ENCODE data around the gene PRKAA2. TPM values are rescaled to one million over a fixed set of nuclear protein-coding genes. Genes with fewer than 3 reads are reported as not detected.

Gene PRKAA2
- total and polyA plus RNA-seq, 7 donors = 2.1 to 101 (median 48.4) TPM

DNA sequence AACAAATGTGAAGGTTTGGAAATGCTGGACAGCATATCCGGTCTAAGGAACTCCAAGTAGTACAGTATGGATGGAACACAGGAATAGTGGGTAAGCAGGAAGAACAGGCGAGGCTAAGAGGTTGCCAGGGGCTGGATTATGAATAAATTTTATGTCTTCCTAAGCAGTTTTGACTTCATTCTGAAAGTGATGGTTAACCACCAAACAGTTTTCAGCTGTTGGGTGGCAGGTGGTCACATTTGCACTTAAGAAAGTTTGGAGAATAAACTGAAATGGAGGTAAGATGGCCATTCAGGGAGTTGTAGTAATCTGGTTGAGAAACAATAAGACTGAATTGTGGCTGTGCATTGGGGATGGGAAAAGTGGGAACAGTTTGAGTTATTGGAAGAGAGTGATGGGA lies 83.8 kb downstream of the PRKAA2 start:
- WGBS, 3 donors = 76 to 85% (median 84%) methylated on average over 2 of the region's 2 CpGs
- no peaks in the 10 kb centered on the region for H3K4me1 ChIP-seq
- H3K27me3 ChIP-seq (ENCODE audit: insufficient read depth in 3 of 3, low read length in 2 of 3) = no peaks in the 10 kb centered on the region
- H3K27ac ChIP-seq = no peak overlapping the region
- H3K9me3 ChIP-seq = no peaks in the 10 kb centered on the region
- TF ChIP-seq, protein P1, sequence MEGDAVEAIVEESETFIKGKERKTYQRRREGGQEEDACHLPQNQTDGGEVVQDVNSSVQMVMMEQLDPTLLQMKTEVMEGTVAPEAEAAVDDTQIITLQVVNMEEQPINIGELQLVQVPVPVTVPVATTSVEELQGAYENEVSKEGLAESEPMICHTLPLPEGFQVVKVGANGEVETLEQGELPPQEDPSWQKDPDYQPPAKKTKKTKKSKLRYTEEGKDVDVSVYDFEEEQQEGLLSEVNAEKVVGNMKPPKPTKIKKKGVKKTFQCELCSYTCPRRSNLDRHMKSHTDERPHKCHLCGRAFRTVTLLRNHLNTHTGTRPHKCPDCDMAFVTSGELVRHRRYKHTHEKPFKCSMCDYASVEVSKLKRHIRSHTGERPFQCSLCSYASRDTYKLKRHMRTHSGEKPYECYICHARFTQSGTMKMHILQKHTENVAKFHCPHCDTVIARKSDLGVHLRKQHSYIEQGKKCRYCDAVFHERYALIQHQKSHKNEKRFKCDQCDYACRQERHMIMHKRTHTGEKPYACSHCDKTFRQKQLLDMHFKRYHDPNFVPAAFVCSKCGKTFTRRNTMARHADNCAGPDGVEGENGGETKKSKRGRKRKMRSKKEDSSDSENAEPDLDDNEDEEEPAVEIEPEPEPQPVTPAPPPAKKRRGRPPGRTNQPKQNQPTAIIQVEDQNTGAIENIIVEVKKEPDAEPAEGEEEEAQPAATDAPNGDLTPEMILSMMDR (IDR thresholded peaks at IDR 0.05) = no peak
- H3K36me3 ChIP-seq (ENCODE audit: insufficient read depth in 1 of 2, low read depth in 1 of 2) = no peaks in the 10 kb centered on the region
- no peak for ATAC-seq
- DNase-seq = no peak
- intact Hi-C loops (cut with DNase I) = no loop called here
- no peak overlapping the region for H3K4me3 ChIP-seq

DNA sequence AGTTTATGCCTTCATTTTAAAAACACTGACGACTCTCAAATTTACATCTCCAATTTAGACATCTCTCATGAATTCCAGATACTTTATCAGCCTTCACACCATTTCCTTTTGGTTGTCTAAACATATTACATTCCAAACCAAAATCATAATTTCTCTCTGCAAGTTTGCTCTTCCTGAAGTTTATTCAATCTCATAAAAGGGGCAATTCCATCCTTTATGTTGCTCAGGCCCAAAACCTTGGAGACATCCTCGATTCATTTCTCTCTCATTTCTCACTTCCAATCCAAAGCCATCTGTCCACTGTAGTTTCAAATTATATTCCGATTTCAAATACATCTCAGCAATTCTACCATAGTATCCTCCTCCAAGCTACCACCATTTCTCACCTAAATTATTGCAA lies 100.1 kb downstream of the PRKAA2 start:
- Histone ChIP-seq H3K9me3 (no peaks in the 10 kb centered on the region), H3K4me1 (no peaks in the 10 kb centered on the region), H3K27ac (no peak overlapping the region), H3K4me3 (no peak overlapping the region), H3K36me3 (ENCODE audit: insufficient read depth in 1 of 2, low read depth in 1 of 2) (no peaks in the 10 kb centered on the region), H3K27me3 (ENCODE audit: insufficient read depth in 3 of 3, low read length in 2 of 3) (peaks cover 0 to 1% (median 0%) of the 10 kb centered on the region in 3 donors)
- TF ChIP-seq, protein P1 (IDR thresholded peaks at IDR 0.05) = no peak
- DNase-seq (no peak), ATAC-seq (no peak)
- WGBS, 3 donors = 86 to 89% (median 87%) methylated on average over 3 of the region's 3 CpGs
- intact Hi-C loops (cut with DNase I) = no loop called here

DNA sequence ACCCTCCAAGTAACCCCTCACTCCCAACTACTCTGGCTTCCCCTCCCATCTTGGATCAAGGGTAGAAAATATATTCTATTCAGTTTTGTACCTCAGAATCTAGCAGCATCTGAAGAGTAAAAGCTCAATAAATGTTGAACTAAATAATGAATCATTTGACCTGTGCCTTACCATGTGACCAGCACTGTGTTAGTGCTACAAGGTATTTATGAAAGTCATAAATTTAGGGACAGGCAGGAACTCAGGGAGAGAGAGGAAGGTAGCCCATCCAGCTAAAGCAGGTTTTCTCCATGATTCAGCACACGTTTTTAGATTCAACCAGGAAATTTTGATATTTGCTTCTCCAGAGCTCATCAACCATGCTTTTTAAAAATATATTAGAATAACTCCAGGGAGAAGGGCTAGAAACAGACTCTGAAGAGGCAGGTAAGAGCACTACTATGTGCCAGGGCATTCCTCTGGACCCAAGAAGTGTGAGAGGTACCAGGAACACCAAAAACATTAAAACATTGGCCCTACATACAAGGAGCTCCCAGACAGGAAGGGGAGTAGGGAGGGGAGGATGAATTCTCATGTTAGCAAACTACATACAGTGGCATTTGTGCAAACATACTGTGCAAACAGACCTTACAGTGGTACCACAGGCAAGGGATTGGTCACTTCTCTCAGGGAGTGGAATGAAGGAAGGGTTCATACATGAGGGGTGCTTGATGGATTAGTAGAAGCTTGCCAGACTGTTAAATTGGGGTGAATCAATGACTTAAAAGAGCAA lies 109.8 kb downstream of the PRKAA2 start:
- intact Hi-C loops (cut with DNase I) = loop anchor here in 1 of 2 donors (5.0 kb wide), 1 partner anchor 67 kb away; no protein-coding TSS in a partner anchor
- no peaks in the 10 kb centered on the region for H3K36me3 ChIP-seq (ENCODE audit: insufficient read depth in 1 of 2, low read depth in 1 of 2)
- no peak overlapping the region for H3K27ac ChIP-seq
- DNase-seq (no peak), ATAC-seq (no peak)
- H3K9me3 ChIP-seq = no peaks in the 10 kb centered on the region
- H3K4me1 ChIP-seq = no peaks in the 10 kb centered on the region
- no peaks in the 10 kb centered on the region for H3K27me3 ChIP-seq (ENCODE audit: insufficient read depth in 3 of 3, low read length in 2 of 3)
- TF ChIP-seq, protein P1 (IDR thresholded peaks at IDR 0.05) = no peak
- WGBS, 3 donors = 40 to 59% (median 47%) methylated on average over 1 of the region's 1 CpG
- no peak overlapping the region for H3K4me3 ChIP-seq

DNA sequence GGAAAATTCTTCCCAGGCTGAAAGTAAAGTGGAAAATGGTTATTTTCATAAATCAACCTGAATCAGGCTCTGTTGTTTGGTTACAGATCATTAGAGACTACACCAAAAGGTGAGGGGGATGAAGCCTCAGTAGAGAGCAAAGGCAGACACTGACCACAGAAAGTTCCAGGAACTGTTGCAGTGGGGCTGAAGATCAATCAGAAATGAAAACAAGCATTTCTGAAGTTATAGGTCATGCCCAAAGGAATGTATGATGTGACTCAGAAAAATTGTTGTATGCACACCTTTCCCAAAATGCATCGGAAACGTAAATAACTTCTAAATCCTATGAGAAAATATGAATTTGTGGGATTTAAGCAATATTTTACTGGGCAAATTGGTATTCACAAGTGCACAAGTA lies 110.8 kb downstream of the PRKAA2 start:
- no peak overlapping the region for H3K27ac ChIP-seq
- intact Hi-C loops (cut with DNase I) = loop anchor here in 1 of 2 donors (5.0 kb wide), 1 partner anchor 66 kb away; no protein-coding TSS in a partner anchor
- TF ChIP-seq, protein P1 (IDR thresholded peaks at IDR 0.05) = no peak
- no peak for DNase-seq
- no peak overlapping the region for H3K4me3 ChIP-seq
- ATAC-seq = no peak
- H3K36me3 ChIP-seq (ENCODE audit: insufficient read depth in 1 of 2, low read depth in 1 of 2) = no peaks in the 10 kb centered on the region
- no peaks in the 10 kb centered on the region for H3K9me3 ChIP-seq
- no peaks in the 10 kb centered on the region for H3K27me3 ChIP-seq (ENCODE audit: insufficient read depth in 3 of 3, low read length in 2 of 3)
- no peaks in the 10 kb centered on the region for H3K4me1 ChIP-seq
- WGBS, 3 donors = 88 to 96% (median 89%) methylated on average over 2 of the region's 2 CpGs

All from psoas muscle (tissue), 8 donors.